B cell (primary cell): ENCODE results near the gene CD300H. TPM values are rescaled to one million over a fixed set of nuclear protein-coding genes. Genes with fewer than 3 reads are reported as not detected.

Source experiments
- ATAC-seq: fragments of 200-7000 bp; cut with Tn5 transposase; one replicate; pipeline ENCODE4 v1.10.0; 2021; ENCODE audit warnings: low read depth, mild to moderate bottlenecking, moderate number of reproducible peaks, moderate library complexity
- CTCF ChIA-PET: fragments of 350-600 bp; sonication (Branson Sonifier 250); formaldehyde crosslinking; loops from one replicate; lab custom pipeline; 2021; ENCODE audit warnings: antibody characterized with exemption, inconsistent platforms; lab: Charles Lee
- POLR2A ChIA-PET: fragments of 350-600 bp; sonication (Branson Sonifier 250); formaldehyde crosslinking; loops from one replicate; lab custom pipeline; 2021; ENCODE audit warnings: antibody characterized with exemption; lab: Charles Lee
- DNase-seq: peaks from one replicate; pipeline ENCODE4 v3.0.0; 2013
- H2AFZ ChIP-seq: 2 replicates; pipeline ENCODE4 v1.6.1; 2012; ENCODE audit warnings: mild to moderate bottlenecking, low read depth, low read length; ENCODE audit not compliant: insufficient read depth, poor library complexity, severe bottlenecking
- H3K27ac ChIP-seq, 2 donors: 1 replicate in 1 of 2; 2 replicates in 1 of 2; pipeline ENCODE4 v1.5.1; 2012 to 2013; ENCODE audit warnings: low read length in 2 of 2, mild to moderate bottlenecking in 2 of 2, moderate library complexity in 1 of 2
- H3K27me3 ChIP-seq, 4 experiments: fragments of 200-600 bp in 1 of 4; sonication (generic) in 1 of 4; replicated peaks in 1 of 4; 1 replicate in 2 of 4; 2 replicates in 2 of 4; pipeline versions ENCODE4 v1.6.1 to v1.7.0; 2013 to 2016; ENCODE audit warnings: low read length in 3 of 4, mild to moderate bottlenecking in 2 of 4, mixed read lengths in 1 of 4, moderate library complexity in 1 of 4; ENCODE audit not compliant: insufficient read depth in 4 of 4, control insufficient read depth in 3 of 4; ENCODE audit errors: control extremely low read depth in 1 of 4
- H3K36me3 ChIP-seq, 2 experiments: replicated peaks in 1 of 2; 1 replicate in 1 of 2; 2 replicates in 1 of 2; pipeline versions ENCODE4 v1.6.1 to v1.7.1; 2013; ENCODE audit warnings: low read length in 1 of 2; ENCODE audit not compliant: insufficient read depth in 2 of 2, control insufficient read depth in 1 of 2; ENCODE audit errors: control extremely low read depth in 1 of 2, extremely low read depth in 1 of 2
- H3K4me1 ChIP-seq, 2 donors: fragments of 200-600 bp in 1 of 2; sonication (generic) in 1 of 2; 1 replicate in 1 of 2; 2 replicates in 1 of 2; pipeline versions ENCODE4 v1.5.1 to v1.6.1; 2013 to 2017; ENCODE audit warnings: low read length in 2 of 2; ENCODE audit not compliant: control insufficient read depth in 2 of 2, insufficient read depth in 2 of 2
- H3K4me2 ChIP-seq: replicated peaks from 2 replicates; pipeline ENCODE3; 2012; ENCODE audit warnings: mild to moderate bottlenecking, low read depth, low read length; ENCODE audit not compliant: poor library complexity, severe bottlenecking
- H3K4me3 ChIP-seq, 5 experiments: fragments of 200-600 bp in 1 of 5; sonication (generic) in 1 of 5; 1 replicate in 3 of 5; 2 replicates in 2 of 5; pipeline versions ENCODE4 v1.5.1 to v1.7.0; 2011 to 2016; ENCODE audit warnings: low read length in 4 of 5, mild to moderate bottlenecking in 4 of 5, low read depth in 2 of 5, control low read depth in 1 of 5, moderate library complexity in 1 of 5; ENCODE audit not compliant: insufficient read depth in 1 of 5; ENCODE audit errors: control extremely low read depth in 1 of 5, extremely low read depth in 1 of 5
- H3K79me2 ChIP-seq: fragments of 200-600 bp; sonication (generic); one replicate; pipeline ENCODE4 v1.6.0; 2016; ENCODE audit warnings: low read length; ENCODE audit not compliant: control insufficient read depth, insufficient read depth
- H3K9ac ChIP-seq: fragments of 200-600 bp; sonication (generic); 2 replicates; pipeline ENCODE4 v1.6.1; 2017; ENCODE audit warnings: mild to moderate bottlenecking, low read length, moderate library complexity
- H3K9me3 ChIP-seq, 3 donors: one replicate each; pipeline versions ENCODE4 v1.6.1 to v1.7.1; 2013; ENCODE audit warnings: low read length in 2 of 3; ENCODE audit not compliant: control insufficient read depth in 2 of 3, insufficient read depth in 1 of 3; ENCODE audit errors: control extremely low read depth in 1 of 3
- H4K20me1 ChIP-seq: 2 replicates; pipeline ENCODE4 v1.6.0; 2012; ENCODE audit warnings: mild to moderate bottlenecking, low read length; ENCODE audit not compliant: insufficient read depth, control insufficient read depth, poor library complexity, severe bottlenecking
- H3K27ac Mint-ChIP-seq: one replicate; pipeline ENCODE4 v1.8.0; 2021; ENCODE audit warnings: mixed read lengths
- H3K27me3 Mint-ChIP-seq: one replicate; pipeline ENCODE4 v1.8.0; 2021; ENCODE audit warnings: mixed read lengths
- H3K4me1 Mint-ChIP-seq: one replicate; pipeline ENCODE4 v1.8.0; 2021; ENCODE audit warnings: mixed read lengths
- H3K4me3 Mint-ChIP-seq: one replicate; pipeline ENCODE4 v1.8.0; 2021; ENCODE audit warnings: mixed read lengths
- H3K9me3 Mint-ChIP-seq: one replicate; pipeline ENCODE4 v1.8.0; 2022; ENCODE audit warnings: mixed read lengths; ENCODE audit not compliant: insufficient read depth
- EZH2 ChIP-seq: IDR thresholded peaks from 2 replicates; pipeline ENCODE4 v1.6.1; 2012; ENCODE audit warnings: borderline replicate concordance, low read depth, mild to moderate bottlenecking, moderate library complexity, low read length; ENCODE audit not compliant: insufficient read depth, poor library complexity, severe bottlenecking
- WGBS: methylation state at CpG from one replicate; pipeline ENCODE4 v1.1.5; 2013; ENCODE audit warnings: missing lambda C conversion rate; ENCODE audit not compliant: insufficient coverage; 5-methylcytosine and 5-hydroxymethylcytosine counted together
- intact Hi-C: fragments of 100-400 bp; cut with micrococcal nuclease; formaldehyde crosslinking; loops from one replicate; pipeline ENCODE4 v1.10.0; 2022
- polyA plus RNA-seq: library from polyadenylated mRNA; depleted of rRNA; stranded (reverse); fragments of >200 nt; gene quantifications from 2 replicates; pipeline ENCODE4 v1.2.3, GENCODE V29; 2012
- total RNA-seq, 2 donors: library from RNA; stranded (reverse); fragments of 120-200 nt in 1 of 2; gene quantifications; 1 replicate in 1 of 2; 2 replicates in 1 of 2; pipeline versions ENCODE4 v1.2.3 to v1.2.4, GENCODE V29; 2013 to 2022
- TF ChIP-seq, protein P1 (sequence below): fragments of 200-600 bp; IDR thresholded peaks from one replicate; pipeline ENCODE4 v1.8.0; 2022; ENCODE audit warnings: antibody characterized with exemption, mild to moderate bottlenecking

Gene CD300H
- total and polyA plus RNA-seq, 2 donors (not counting 1 experiment from before 2014, with no cell fraction given), result 0.58 TPM; not detected in 1

DNA sequence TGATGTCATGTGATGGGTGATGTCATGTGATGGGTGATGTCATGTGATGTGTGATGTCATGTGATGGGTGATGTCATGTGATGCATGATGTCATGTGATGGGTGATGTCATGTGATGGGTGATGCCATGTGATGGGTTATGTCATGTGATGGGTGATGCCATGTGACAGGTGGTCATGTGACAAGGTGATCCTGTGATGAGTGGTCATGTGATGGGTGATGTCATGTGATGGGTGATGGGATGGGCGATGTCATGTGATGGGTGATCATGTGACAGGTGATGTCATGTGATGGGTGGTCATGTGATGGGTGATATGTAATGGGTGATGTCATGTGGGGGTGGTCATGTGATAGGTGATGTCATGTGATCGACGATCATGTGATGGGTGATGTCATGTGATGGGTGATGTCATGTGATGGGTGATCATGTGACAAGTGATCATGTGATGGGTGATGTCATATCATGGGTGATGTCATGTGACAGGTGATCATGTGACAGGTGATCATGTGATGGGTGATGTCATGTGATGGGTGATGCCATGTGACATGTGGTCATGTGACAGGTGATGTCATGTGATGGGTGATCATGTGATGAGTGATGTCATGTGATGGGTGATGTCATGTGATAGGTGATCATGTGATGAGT lies 53.2 kb downstream of the CD300H start:
- ATAC-seq, result no peak
- Mint-ChIP-seq H3K9me3 (peaks cover 10% of the 10 kb centered on the region), H3K4me1 (peaks cover 17% of the 10 kb centered on the region), H3K27me3 (no peaks in the 10 kb centered on the region), H3K27ac (peak overlapping the region; percentile 96), H3K4me3 (peak overlapping the region; percentile 26)
- no peak for TF ChIP-seq EZH2
- TF ChIP-seq, protein P1, sequence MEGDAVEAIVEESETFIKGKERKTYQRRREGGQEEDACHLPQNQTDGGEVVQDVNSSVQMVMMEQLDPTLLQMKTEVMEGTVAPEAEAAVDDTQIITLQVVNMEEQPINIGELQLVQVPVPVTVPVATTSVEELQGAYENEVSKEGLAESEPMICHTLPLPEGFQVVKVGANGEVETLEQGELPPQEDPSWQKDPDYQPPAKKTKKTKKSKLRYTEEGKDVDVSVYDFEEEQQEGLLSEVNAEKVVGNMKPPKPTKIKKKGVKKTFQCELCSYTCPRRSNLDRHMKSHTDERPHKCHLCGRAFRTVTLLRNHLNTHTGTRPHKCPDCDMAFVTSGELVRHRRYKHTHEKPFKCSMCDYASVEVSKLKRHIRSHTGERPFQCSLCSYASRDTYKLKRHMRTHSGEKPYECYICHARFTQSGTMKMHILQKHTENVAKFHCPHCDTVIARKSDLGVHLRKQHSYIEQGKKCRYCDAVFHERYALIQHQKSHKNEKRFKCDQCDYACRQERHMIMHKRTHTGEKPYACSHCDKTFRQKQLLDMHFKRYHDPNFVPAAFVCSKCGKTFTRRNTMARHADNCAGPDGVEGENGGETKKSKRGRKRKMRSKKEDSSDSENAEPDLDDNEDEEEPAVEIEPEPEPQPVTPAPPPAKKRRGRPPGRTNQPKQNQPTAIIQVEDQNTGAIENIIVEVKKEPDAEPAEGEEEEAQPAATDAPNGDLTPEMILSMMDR, result no peak
- Histone ChIP-seq H3K36me3 (no peaks in the 10 kb centered on the region), H2AFZ (no peak overlapping the region), H3K9me3 (peaks cover 0 to 13% (median 7%) of the 10 kb centered on the region in 3 donors), H3K79me2 (no peaks in the 10 kb centered on the region), H3K27me3 (peaks cover 0 to 9% (median 2%) of the 10 kb centered on the region in 4 experiments), H3K4me1 (peaks cover 14 to 17% of the 10 kb centered on the region in 2 donors), H3K4me3 (no peak overlapping the region), H3K9ac (no peak overlapping the region), H3K27ac (peak overlapping the region in 1 of 2 donors; percentile 74), H4K20me1 (no peaks in the 10 kb centered on the region), H3K4me2 (no peak overlapping the region)
- 82% methylated on average over 3 of the region's 3 CpGs for WGBS
- POLR2A ChIA-PET, result no interaction called here
- peak; percentile 91 for DNase-seq
- CTCF ChIA-PET, result no interaction called here
- intact Hi-C loops, result no loop called here

DNA sequence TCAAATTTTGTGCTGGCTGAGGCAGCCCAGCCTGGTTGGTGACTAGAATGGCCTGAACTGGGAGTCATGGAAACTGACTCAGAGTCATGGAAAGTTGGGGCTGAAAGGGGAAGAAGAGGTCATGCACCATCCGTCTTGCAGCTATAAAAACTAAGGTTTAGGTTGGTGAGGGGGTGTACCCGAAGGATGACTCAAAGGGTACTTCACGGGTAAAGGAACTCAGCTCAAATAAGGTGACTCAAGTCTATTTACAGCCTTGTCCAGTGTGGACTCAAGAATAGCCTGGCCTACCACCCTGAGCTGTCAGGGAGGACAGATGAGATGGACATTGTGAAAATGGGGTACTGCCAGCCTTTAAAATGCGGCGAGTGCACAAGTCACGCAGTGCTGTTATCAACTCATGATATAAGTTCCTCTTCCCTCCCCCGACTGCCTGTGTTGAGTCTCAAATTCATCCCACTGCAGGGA lies 54.7 kb downstream of the CD300H start:
- no peak overlapping the region for H3K9ac ChIP-seq
- Mint-ChIP-seq H3K4me1 (peaks cover 17% of the 10 kb centered on the region), H3K27ac (peak overlapping the region; percentile 76), H3K27me3 (no peaks in the 10 kb centered on the region), H3K9me3 (peaks cover 10% of the 10 kb centered on the region), H3K4me3 (no peak overlapping the region)
- CTCF ChIA-PET, result no interaction called here
- H4K20me1 ChIP-seq, result no peaks in the 10 kb centered on the region
- POLR2A ChIA-PET, result interaction anchor here (0.5 kb wide), 1 partner anchor 12 kb away, joined by 7 read pairs; no protein-coding TSS in a partner anchor
- H2AFZ ChIP-seq, result peak overlapping the region; percentile 2
- H3K4me3 ChIP-seq, result no peak overlapping the region
- H3K79me2 ChIP-seq, result no peaks in the 10 kb centered on the region
- H3K9me3 ChIP-seq, result peaks cover 0 to 13% (median 7%) of the 10 kb centered on the region in 3 donors
- peaks cover 0 to 9% (median 2%) of the 10 kb centered on the region in 4 experiments for H3K27me3 ChIP-seq
- H3K4me1 ChIP-seq, result peaks cover 14 to 17% of the 10 kb centered on the region in 2 donors
- intact Hi-C loops, result no loop called here
- ATAC-seq (peak; percentile 72), DNase-seq (peak; percentile 65)
- TF ChIP-seq, protein P1, result no peak
- no peak for TF ChIP-seq EZH2
- H3K36me3 ChIP-seq, result no peaks in the 10 kb centered on the region
- peak overlapping the region in 1 of 2 donors; percentile 15 for H3K27ac ChIP-seq
- WGBS, result 17% methylated on average over 3 of the region's 7 CpGs
- peak overlapping the region; percentile 24 for H3K4me2 ChIP-seq
